ENCODE measurements around the gene ERC1.

DNA sequence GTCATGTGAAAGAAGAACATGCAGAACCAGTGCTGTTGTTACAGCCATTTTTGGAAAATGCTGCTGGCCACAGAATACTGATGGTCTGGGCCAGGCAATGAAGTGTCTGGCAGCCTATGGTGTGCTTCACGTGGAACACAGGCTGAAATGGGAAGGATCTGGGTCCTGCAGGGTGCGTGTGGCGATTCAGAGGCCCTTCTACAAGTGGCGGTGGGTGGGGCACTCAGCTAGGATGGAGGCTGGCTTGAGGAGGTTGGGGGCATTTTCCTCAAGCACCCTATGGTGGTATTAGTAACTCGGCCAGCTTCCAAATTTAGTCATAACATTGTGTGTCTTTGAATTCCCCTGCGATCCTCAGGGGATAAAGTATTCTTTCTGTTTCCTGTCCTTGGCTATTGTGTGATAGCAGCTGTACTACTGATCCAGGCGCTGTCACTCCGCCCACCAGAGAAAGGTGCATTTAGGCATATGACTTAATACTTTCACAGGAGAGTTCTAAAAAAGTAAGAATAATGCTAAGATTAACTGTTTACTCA lies 32.4 kb upstream of the ERC1 start:
- no peak for TF ChIP-seq POLR2A (IDR thresholded peaks at IDR 0.05; ENCODE audit: low read depth, low read length)
- TF ChIP-seq, protein P1, sequence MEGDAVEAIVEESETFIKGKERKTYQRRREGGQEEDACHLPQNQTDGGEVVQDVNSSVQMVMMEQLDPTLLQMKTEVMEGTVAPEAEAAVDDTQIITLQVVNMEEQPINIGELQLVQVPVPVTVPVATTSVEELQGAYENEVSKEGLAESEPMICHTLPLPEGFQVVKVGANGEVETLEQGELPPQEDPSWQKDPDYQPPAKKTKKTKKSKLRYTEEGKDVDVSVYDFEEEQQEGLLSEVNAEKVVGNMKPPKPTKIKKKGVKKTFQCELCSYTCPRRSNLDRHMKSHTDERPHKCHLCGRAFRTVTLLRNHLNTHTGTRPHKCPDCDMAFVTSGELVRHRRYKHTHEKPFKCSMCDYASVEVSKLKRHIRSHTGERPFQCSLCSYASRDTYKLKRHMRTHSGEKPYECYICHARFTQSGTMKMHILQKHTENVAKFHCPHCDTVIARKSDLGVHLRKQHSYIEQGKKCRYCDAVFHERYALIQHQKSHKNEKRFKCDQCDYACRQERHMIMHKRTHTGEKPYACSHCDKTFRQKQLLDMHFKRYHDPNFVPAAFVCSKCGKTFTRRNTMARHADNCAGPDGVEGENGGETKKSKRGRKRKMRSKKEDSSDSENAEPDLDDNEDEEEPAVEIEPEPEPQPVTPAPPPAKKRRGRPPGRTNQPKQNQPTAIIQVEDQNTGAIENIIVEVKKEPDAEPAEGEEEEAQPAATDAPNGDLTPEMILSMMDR (IDR thresholded peaks at IDR 0.05; ENCODE audit: extremely low read depth in 1 of 2, insufficient read depth in 1 of 2, low read depth in 1 of 2, low read length in 2 of 2): no peak
- TF ChIP-seq, protein P2, sequence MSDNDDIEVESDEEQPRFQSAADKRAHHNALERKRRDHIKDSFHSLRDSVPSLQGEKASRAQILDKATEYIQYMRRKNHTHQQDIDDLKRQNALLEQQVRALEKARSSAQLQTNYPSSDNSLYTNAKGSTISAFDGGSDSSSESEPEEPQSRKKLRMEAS (IDR thresholded peaks at IDR 0.05; ENCODE audit: insufficient read depth, insufficient read length): no peak
